H4 (cell line): ENCODE results near the gene LRBA. TPM values are rescaled to one million over a fixed set of nuclear protein-coding genes. Genes with fewer than 3 reads are reported as not detected.
"Not testable (repeated sequence)": the region's sequence is repeated elsewhere in the genome, so short reads cannot be mapped to it uniquely, and the experiment has no call there.

ENCODE experiments used
- DNase-seq: peaks from one replicate; pipeline ENCODE4 v3.0.0-alpha.2; 2015; ENCODE audit warnings: low spot score
- total RNA-seq: library from RNA; depleted of rRNA; stranded (reverse); fragments of >200 nt; shearing (Covaris generic); gene quantifications from 2 replicates; pipeline ENCODE4 v1.2.3, GENCODE V29; 2014; rRNA removed

LRBA gene, protein sequence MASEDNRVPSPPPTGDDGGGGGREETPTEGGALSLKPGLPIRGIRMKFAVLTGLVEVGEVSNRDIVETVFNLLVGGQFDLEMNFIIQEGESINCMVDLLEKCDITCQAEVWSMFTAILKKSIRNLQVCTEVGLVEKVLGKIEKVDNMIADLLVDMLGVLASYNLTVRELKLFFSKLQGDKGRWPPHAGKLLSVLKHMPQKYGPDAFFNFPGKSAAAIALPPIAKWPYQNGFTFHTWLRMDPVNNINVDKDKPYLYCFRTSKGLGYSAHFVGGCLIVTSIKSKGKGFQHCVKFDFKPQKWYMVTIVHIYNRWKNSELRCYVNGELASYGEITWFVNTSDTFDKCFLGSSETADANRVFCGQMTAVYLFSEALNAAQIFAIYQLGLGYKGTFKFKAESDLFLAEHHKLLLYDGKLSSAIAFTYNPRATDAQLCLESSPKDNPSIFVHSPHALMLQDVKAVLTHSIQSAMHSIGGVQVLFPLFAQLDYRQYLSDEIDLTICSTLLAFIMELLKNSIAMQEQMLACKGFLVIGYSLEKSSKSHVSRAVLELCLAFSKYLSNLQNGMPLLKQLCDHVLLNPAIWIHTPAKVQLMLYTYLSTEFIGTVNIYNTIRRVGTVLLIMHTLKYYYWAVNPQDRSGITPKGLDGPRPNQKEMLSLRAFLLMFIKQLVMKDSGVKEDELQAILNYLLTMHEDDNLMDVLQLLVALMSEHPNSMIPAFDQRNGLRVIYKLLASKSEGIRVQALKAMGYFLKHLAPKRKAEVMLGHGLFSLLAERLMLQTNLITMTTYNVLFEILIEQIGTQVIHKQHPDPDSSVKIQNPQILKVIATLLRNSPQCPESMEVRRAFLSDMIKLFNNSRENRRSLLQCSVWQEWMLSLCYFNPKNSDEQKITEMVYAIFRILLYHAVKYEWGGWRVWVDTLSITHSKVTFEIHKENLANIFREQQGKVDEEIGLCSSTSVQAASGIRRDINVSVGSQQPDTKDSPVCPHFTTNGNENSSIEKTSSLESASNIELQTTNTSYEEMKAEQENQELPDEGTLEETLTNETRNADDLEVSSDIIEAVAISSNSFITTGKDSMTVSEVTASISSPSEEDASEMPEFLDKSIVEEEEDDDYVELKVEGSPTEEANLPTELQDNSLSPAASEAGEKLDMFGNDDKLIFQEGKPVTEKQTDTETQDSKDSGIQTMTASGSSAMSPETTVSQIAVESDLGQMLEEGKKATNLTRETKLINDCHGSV (N-terminal part only)
- total RNA-seq = 31.1 and 31.7 TPM in 2 replicates

- peak; percentile 69 for DNase-seq
Observed at GRCh38 chr4:151014521-151015458, at the start of gene LRBA. TSS of gene LRBA (minus strand) at chr4:151015284. CDS start at chr4:151014642, 642 bp downstream.

GRCh38 chr4:151063143-151063542 lies 48.1 kb upstream of the LRBA start:
- DNase-seq = not testable (repeated sequence)

- DNase-seq = no peak
Observed at GRCh38 chr4:151055539-151055938, 40.5 kb upstream of the LRBA start.

DNA sequence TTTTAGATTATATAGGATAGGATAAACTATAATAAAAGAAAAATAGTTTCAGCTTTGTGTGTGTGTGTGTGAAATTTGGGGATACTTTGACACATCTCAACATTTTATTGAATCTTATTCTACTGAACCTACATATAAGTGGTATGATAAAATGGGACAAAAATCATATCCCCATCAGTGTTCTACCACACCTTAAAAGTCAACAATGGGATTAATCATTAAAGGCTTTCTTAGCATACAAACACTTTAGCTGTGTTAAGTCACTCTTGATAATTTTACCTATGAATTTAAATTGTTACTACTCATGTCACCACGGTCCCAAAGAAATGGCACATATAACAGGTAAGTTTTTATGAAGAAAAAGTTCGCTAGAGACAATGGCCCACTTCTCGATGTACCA lies 37.7 kb upstream of the LRBA start:
- no peak for DNase-seq

- no peak for DNase-seq
Observed at GRCh38 chr4:151049430-151049884, 34.4 kb upstream of the LRBA start.

- DNase-seq = no peak
Observed at GRCh38 chr4:151048913-151049312, 33.8 kb upstream of the LRBA start.

GRCh38 chr4:151046609-151047008 lies 31.5 kb upstream of the LRBA start:
- DNase-seq = no peak

GRCh38 chr4:151045907-151046306 lies 30.8 kb upstream of the LRBA start:
- peak; percentile 8 for DNase-seq

GRCh38 chr4:151043803-151044515 lies 28.9 kb upstream of the LRBA start:
- DNase-seq = no peak

DNA sequence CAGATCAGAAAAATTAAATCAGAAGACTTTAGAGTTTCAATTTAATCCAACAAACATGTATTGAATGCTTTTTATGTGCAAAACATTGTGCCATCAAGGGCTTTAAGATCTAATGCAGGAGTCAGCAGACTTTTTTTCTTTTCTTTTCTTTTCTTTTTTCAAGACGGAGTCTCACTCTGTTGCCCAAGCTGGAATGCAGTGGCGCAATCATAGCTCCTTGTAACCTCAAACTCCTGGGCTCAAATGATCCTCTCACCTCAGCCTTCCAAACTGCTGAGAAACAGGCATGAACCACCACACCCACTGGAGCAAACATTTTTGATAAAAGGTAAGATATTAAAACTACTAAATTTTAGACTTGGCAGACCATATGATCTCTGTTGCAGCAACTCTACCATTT lies 24.6 kb upstream of the LRBA start:
- no peak for DNase-seq

DNA sequence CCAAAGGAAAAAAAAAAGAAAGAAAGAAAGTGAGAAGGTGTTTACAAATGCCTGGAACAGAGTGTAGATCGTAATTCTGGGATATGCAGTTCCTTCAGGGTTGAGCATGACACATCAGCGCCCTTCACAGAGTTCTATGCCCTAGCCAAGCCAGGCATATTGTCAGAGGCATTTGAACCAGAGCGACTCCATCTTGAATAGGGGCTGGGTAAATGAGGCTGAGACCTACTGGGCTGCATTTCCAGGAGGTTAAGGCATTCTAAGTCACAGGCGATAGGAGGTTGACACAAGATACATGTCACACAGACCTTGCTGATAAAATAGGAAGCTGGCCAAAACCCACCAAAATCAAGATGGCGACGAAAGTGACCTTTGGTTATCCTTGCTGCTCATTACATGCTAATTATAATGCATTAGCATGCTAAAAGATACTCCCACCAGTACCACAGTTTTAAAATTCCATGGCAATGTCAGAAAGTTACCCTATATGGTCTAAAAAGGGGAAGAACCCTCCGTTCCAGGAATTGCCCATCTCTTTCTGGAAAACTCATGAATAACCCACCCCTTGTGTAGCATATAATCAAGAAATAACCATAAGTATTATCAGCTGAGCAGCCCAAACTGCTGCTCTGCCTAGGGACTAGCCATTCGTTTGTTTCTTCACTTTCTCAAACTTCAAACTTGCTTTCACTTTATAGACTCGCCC lies 23.5 kb upstream of the LRBA start:
- DNase-seq = no peak

DNA sequence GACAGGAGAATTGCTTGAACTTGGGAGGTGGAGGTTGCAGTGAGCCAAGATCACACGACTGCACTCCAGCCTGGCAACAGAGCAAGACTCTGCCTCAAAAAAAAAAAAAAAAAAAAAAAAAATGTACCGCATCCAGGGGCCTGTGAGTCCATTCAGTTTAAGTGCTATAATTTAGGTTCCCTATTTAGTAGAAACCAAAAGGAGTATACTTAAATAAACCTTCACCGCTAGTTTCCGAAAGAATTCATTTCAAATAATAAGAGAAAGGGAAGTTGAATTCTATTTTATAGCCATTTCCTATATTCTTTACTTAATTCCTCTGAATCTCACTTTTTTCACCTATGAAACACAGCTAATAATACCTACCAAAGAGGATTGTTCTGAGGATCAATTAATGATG lies 20.8 kb upstream of the LRBA start:
- no peak for DNase-seq

GRCh38 chr4:151035328-151035727 lies 20.2 kb upstream of the LRBA start:
- DNase-seq = no peak

DNA sequence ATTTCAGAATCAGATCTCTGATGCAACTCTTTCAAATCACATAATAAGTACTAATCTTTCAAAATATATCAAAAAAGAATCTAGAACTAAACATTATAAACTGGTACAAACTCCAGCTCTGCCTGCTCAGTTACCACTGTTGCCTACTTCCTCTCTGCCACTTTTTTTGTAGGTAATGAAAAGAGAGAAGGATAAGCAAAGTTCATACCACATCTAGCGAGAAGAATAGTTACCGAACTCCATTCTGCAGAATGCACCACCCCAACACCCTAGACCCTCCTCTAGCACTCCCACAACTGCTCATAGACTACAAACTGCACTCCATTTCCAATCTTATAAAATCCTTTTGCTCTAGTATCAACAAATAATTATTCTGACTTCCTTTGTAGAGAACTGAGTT lies 19.7 kb upstream of the LRBA start:
- no peak for DNase-seq

GRCh38 chr4:151031831-151032605 lies 16.9 kb upstream of the LRBA start:
- peak; percentile 43 for DNase-seq

DNA sequence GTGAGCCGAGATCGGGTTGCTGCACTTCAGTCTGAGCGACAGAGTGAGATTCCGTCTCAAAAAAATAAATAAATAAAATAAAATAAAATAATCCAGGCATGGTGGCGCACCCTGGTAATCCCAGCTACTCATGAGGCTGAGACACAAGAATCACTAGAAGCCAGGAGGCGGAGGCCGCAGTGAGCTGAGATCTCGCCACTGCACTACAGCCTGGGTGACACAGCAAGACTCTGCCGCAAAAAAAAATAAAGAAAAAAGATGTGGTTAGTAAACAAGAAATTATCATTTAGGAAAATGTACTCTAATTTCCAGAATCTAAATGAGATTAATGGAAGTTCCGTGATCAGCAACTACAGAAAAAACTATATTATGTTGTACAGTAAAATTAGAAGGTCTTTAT lies 14.5 kb upstream of the LRBA start:
- no peak for DNase-seq

GRCh38 chr4:151029006-151029405 lies 13.9 kb upstream of the LRBA start:
- not testable (repeated sequence) for DNase-seq

DNA sequence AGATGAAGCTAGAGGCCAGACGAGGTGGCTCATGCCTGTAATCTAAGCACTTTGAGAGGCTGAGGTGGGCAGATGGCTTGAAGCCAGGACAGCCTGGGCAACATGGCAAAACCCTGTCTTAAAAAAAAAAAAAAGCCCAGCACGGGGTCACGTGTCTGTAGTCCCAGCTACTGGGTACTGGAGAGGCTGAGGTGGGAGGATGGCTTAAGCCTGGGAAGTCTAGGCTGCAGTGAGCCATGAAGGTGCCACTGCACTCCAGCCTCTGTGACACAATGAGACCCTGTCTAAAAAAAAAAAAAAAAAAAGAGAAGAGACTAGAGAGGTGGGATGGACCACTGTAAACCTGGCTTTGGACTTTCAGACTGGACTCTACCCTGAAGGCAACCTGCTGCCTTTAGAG lies 10.7 kb upstream of the LRBA start:
- DNase-seq = no peak

DNA sequence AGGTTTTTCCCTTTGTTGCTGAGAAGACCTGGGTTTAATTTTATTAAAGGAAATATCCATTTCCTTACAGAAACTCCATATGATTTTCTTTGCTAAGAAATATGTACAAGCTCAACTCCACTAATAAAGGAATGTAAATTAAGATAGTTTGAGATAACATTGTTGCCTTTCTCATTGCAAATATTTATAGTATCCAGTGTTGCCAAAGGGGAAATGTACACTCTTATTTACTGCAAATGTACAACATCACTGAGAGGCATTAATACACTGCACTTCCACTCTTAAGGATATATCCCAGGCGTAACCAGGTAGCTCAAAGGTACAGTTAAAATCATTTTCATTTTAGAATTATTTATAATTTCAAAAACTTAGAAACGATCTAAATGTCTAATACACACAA lies 7.5 kb upstream of the LRBA start:
- no peak for DNase-seq
